ENCODE data around the gene PKP4.

The PKP4 gene

DNA sequence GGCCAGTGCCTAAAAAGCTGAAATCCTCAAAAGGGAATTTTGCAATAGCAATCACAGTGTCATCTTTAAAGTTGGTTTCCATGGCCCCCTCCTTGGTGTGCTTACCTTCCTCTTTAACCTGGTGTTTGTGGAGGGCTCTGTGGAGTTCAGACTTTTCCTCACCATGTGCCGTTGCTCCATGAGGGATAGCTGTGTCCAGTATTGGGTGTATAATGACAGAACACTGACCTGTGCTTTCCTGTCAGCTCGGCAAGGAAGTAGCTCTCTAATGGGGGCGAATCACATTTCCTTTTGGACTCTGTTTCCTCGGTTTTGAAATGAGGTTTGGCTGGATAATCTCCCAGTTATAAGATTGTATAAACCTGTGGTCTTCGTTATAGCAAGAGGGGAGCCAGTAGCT lies 172.4 kb downstream of the PKP4 start:
- Histone ChIP-seq H3K27me3 (no peaks in the 10 kb centered on the region), H3K9ac (no peak overlapping the region), H3K4me3 (no peak overlapping the region), H3K36me3 (peaks cover 31% of the 10 kb centered on the region), H3K27ac (no peak overlapping the region), H3K9me3 (0 out of 2 replicates have a peak, but pooled peaks cover 4% of the 10 kb centered on the region), H4K20me1 (no peaks in the 10 kb centered on the region), H3K4me2 (no peak overlapping the region), H3K4me1 (peaks cover 6% of the 10 kb centered on the region; the same call in 1 of the 2 replicates)
- no peak for TF ChIP-seq Cebpa-rat (IDR thresholded peaks at IDR 0.05)

DNA sequence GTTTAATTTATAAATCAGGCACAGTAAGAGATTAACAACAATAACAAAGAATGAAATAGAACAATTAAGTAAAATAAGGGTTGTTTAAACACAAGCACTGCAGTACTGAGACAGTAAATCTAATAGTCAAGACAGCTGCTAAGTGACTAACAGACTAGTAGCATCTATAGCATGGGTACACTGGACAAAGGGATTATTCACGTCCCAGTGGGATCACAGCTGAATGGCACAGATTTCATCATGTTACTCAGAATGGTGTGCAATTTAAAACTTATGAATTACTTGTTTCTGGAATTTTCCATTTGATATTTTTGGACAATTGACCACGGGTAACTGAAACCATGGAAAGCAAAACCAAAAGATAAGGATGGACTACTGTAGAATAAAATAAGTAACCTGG lies 176.5 kb downstream of the PKP4 start:
- Histone ChIP-seq H3K9me3 (no peaks in the 10 kb centered on the region), H3K27me3 (no peaks in the 10 kb centered on the region), H4K20me1 (no peaks in the 10 kb centered on the region), H3K36me3 (peaks cover 36% of the 10 kb centered on the region), H3K4me3 (no peak overlapping the region), H3K27ac (no peak overlapping the region), H3K9ac (no peak overlapping the region), H3K4me2 (no peak overlapping the region), H3K4me1 (peaks cover 24% of the 10 kb centered on the region)
- TF ChIP-seq Cebpa-rat (IDR thresholded peaks at IDR 0.05), result no peak

DNA sequence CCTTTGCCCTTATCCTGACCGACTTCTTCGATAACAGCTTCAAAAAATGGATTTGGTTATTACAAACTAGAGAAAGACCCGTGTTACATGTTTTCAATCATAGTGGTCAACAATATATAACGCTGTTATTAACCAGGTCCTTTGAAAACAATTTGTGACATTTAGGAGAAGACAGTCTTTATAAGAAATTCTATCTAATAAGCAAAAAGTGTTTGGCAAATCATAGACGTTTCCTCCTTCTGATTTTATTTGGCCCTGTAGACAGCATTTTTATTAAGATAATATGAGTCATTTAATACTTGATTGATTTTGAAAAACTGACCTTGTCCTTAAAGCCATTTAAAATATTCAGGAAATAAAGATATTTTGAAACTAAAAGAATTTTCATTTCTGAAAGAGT lies 177.9 kb downstream of the PKP4 start:
- no peak overlapping the region for H3K27ac ChIP-seq
- no peaks in the 10 kb centered on the region for H3K27me3 ChIP-seq
- H3K4me3 ChIP-seq, result no peak overlapping the region
- H3K4me1 ChIP-seq, result peaks cover 24% of the 10 kb centered on the region
- H3K9ac ChIP-seq, result no peak overlapping the region
- TF ChIP-seq Cebpa-rat (IDR thresholded peaks at IDR 0.05), result no peak
- H3K9me3 ChIP-seq, result no peaks in the 10 kb centered on the region
- no peak overlapping the region for H3K4me2 ChIP-seq
- peaks cover 39% of the 10 kb centered on the region for H3K36me3 ChIP-seq
- H4K20me1 ChIP-seq, result no peaks in the 10 kb centered on the region

GRCh38 chr2:158635961-158636601 lies 179.3 kb downstream of the PKP4 start:
- H3K27ac ChIP-seq, result no peak overlapping the region
- H3K27me3 ChIP-seq, result no peaks in the 10 kb centered on the region
- peaks cover 43% of the 10 kb centered on the region for H3K36me3 ChIP-seq
- TF ChIP-seq Cebpa-rat (IDR thresholded peaks at IDR 0.05), result no peak
- peaks cover 27% of the 10 kb centered on the region for H3K4me1 ChIP-seq
- no peak overlapping the region for H3K4me3 ChIP-seq
- H3K4me2 ChIP-seq, result peak overlapping the region; percentile 39
- no peaks in the 10 kb centered on the region for H3K9me3 ChIP-seq
- H3K9ac ChIP-seq, result no peak overlapping the region
- H4K20me1 ChIP-seq, result no peaks in the 10 kb centered on the region

- H3K27me3 ChIP-seq, result no peaks in the 10 kb centered on the region
- no peak for TF ChIP-seq Cebpa-rat (IDR thresholded peaks at IDR 0.05)
- peaks cover 35% of the 10 kb centered on the region for H3K36me3 ChIP-seq
- no peak overlapping the region for H3K27ac ChIP-seq
- no peak overlapping the region for H3K4me2 ChIP-seq
- no peaks in the 10 kb centered on the region for H3K9me3 ChIP-seq
- no peak overlapping the region for H3K4me3 ChIP-seq
- H4K20me1 ChIP-seq, result no peaks in the 10 kb centered on the region
- no peak overlapping the region for H3K9ac ChIP-seq
- peaks cover 27% of the 10 kb centered on the region for H3K4me1 ChIP-seq
These were observed 180.6 kb downstream of the PKP4 start for GRCh38 chr2:158637357-158637756.

DNA sequence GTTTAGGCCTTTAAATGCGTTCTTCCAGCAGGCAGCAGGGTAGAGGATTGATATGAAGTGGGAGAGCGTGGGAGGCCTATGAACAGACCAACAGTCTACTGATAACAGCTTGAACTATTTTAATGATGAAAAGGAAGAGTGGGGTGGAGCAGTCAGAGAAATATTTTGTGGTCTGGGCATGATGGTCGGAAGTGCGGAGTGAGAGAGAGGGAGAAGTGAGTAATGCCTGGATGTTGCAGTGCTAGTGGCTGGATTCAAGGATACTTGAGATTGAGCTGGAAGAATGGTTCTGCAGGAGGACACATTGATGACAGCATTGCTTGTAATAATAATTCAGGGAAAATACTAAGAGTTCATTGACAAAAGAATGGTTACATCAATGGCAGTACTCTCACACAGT lies 187.4 kb downstream of the PKP4 start:
- H3K9ac ChIP-seq, result no peak overlapping the region
- no peaks in the 10 kb centered on the region for H4K20me1 ChIP-seq
- no peak overlapping the region for H3K4me2 ChIP-seq
- no peaks in the 10 kb centered on the region for H3K27me3 ChIP-seq
- H3K4me3 ChIP-seq, result no peak overlapping the region
- no peak for TF ChIP-seq Cebpa-rat (IDR thresholded peaks at IDR 0.05)
- no peaks in the 10 kb centered on the region for H3K9me3 ChIP-seq
- 0 out of 2 replicates have a peak, but pooled peaks cover 16% of the 10 kb centered on the region for H3K36me3 ChIP-seq
- no peak overlapping the region for H3K27ac ChIP-seq
- peaks cover 4% of the 10 kb centered on the region; the same call in 1 of the 2 replicates for H3K4me1 ChIP-seq

DNA sequence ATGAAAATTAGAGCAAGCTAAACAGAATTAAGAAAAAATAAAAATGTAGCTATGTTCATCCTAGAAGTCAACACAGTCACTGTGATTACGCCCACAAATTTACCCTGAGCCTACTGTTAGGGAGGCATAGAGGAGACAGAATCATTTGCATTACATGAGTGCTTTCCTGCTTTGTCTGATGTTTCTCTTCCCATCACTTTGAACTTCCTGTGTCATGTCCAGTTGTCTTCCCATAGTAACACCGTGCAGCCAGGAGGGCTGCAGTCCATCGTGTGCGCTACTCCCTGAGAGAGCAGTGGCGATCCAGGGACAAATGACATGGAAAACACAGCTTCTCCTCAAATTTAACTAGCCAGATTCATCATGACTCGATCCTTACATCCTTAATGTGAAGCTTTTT lies 188.5 kb downstream of the PKP4 start:
- 0 out of 2 replicates have a peak, but pooled peaks cover 16% of the 10 kb centered on the region for H3K36me3 ChIP-seq
- no peaks in the 10 kb centered on the region for H3K27me3 ChIP-seq
- H3K4me3 ChIP-seq, result no peak overlapping the region
- no peak overlapping the region for H3K9ac ChIP-seq
- peaks cover 10% of the 10 kb centered on the region for H3K4me1 ChIP-seq
- no peak overlapping the region for H3K4me2 ChIP-seq
- no peak overlapping the region for H3K27ac ChIP-seq
- no peaks in the 10 kb centered on the region for H3K9me3 ChIP-seq
- no peak for TF ChIP-seq Cebpa-rat (IDR thresholded peaks at IDR 0.05)
- no peaks in the 10 kb centered on the region for H4K20me1 ChIP-seq

- peaks cover 31% of the 10 kb centered on the region for H3K4me1 ChIP-seq
- H3K9me3 ChIP-seq, result no peaks in the 10 kb centered on the region
- H3K9ac ChIP-seq, result no peak overlapping the region
- H3K4me3 ChIP-seq, result no peak overlapping the region
- no peak overlapping the region for H3K4me2 ChIP-seq
- H4K20me1 ChIP-seq, result no peaks in the 10 kb centered on the region
- no peak overlapping the region for H3K27ac ChIP-seq
- no peak for TF ChIP-seq Cebpa-rat (IDR thresholded peaks at IDR 0.05)
- H3K27me3 ChIP-seq, result no peaks in the 10 kb centered on the region
- 0 out of 2 replicates have a peak, but pooled peaks cover 7% of the 10 kb centered on the region for H3K36me3 ChIP-seq
These were observed 190.9 kb downstream of the PKP4 start for GRCh38 chr2:158647436-158648231.

- no peaks in the 10 kb centered on the region for H4K20me1 ChIP-seq
- H3K36me3 ChIP-seq, result no peaks in the 10 kb centered on the region
- H3K9ac ChIP-seq, result no peak overlapping the region
- H3K4me2 ChIP-seq, result peak overlapping the region; percentile 67
- H3K4me1 ChIP-seq, result peaks cover 31% of the 10 kb centered on the region
- no peaks in the 10 kb centered on the region for H3K27me3 ChIP-seq
- H3K4me3 ChIP-seq, result no peak overlapping the region
- TF ChIP-seq Cebpa-rat (IDR thresholded peaks at IDR 0.05), result no peak
- H3K27ac ChIP-seq, result no peak overlapping the region
- no peaks in the 10 kb centered on the region for H3K9me3 ChIP-seq
These were observed 193.1 kb downstream of the PKP4 start for GRCh38 chr2:158649846-158650245.

DNA sequence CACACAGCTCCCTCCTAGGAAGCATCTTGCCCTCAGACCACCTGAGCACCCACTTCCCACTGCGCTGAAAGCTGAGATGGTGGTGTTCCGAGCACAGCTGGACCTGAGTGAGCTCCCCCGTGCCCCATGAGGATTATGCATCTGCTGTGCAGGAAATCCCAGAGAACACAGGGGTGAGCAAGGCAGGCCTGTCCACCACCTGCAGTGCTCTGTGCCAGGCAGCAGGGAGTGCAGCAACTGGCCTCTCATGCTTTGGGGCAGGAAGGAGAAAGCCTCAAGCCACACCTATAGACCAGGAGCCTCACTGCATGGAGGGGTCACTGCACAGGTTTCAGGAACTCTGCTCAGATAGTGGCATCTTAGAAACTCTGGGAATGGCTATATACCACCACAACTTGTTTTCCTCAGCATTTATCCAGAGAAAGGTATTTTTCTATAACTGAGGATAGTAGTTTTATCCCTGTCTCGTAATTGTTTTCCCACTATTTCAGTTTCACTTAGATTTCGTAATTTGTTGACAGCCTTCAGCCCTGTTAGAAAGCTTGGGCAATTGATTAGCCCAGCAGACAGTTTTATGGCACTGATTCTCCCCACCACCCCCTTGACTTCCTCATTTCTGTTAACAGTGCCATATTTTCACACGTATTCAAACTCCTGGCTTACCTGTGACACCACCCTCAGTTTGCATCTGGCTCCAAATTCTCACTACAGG lies 194.1 kb downstream of the PKP4 start:
- no peaks in the 10 kb centered on the region for H3K36me3 ChIP-seq
- H3K4me2 ChIP-seq, result peak overlapping the region; percentile 67
- no peaks in the 10 kb centered on the region for H3K9me3 ChIP-seq
- H3K4me1 ChIP-seq, result peaks cover 38% of the 10 kb centered on the region
- no peak overlapping the region for H3K4me3 ChIP-seq
- H3K27ac ChIP-seq, result peak overlapping the region; percentile 39; the same call in 1 of the 2 replicates
- H3K27me3 ChIP-seq, result no peaks in the 10 kb centered on the region
- TF ChIP-seq Cebpa-rat (IDR thresholded peaks at IDR 0.05), result no peak
- H4K20me1 ChIP-seq, result no peaks in the 10 kb centered on the region
- no peak overlapping the region for H3K9ac ChIP-seq
